Measurements from ENCODE around the gene ARHGAP31.
A peak's percentile ranks its signal among the peaks of the same experiment; 100 is the strongest.

Gene ARHGAP31, protein sequence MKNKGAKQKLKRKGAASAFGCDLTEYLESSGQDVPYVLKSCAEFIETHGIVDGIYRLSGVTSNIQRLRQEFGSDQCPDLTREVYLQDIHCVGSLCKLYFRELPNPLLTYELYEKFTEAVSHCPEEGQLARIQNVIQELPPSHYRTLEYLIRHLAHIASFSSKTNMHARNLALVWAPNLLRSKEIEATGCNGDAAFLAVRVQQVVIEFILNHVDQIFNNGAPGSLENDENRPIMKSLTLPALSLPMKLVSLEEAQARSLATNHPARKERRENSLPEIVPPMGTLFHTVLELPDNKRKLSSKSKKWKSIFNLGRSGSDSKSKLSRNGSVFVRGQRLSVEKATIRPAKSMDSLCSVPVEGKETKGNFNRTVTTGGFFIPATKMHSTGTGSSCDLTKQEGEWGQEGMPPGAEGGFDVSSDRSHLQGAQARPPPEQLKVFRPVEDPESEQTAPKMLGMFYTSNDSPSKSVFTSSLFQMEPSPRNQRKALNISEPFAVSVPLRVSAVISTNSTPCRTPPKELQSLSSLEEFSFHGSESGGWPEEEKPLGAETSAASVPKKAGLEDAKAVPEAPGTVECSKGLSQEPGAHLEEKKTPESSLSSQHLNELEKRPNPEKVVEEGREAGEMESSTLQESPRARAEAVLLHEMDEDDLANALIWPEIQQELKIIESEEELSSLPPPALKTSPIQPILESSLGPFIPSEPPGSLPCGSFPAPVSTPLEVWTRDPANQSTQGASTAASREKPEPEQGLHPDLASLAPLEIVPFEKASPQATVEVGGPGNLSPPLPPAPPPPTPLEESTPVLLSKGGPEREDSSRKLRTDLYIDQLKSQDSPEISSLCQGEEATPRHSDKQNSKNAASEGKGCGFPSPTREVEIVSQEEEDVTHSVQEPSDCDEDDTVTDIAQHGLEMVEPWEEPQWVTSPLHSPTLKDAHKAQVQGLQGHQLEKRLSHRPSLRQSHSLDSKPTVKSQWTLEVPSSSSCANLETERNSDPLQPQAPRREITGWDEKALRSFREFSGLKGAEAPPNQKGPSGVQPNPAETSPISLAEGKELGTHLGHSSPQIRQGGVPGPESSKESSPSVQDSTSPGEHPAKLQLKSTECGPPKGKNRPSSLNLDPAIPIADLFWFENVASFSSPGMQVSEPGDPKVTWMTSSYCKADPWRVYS (N-terminal part only)

DNA sequence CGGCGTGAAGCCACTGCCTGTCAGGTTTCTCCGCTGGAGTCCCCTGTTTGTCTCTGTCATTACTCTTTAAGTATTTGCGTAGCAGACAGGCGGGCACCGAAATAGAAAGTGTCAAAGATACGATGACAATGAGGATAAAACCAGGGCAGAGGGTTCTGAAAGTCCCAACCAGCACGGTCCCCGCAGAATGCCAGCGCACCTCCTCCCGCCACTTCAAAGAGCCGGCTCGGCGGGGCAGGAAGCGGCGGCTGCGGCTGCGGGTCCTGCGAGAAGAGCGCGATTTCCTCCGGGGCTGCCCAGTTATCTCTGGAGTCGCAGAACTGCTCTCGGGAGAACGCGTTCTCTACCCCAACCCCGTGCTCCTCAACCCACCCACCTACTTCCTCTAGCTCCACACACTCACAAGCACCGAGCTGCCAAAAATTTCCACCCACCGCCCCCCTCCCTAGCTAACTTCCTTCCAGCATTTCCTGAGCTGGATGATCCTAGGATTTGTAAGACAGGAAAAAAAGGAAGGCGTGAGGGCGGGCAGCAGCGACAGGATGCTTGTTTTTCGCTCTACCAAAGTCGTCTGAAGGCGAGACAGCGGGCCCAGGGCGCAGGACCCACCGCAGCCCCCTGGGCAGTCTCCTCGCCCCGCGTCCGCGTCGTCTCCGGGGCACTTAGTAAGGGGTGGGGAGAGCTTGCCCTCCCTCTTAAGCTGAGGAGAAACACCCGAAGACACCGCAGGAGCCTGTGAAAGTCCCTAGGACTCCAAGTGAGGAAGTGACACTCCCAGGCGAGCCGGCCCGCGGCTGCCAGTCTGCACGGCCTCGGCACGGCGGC, at the start of gene ARHGAP31:
ARHGAP31 (plus strand) TSS at position 513 of the 825 bp plus-strand sequence. CDS start 522 bp downstream, outside the sequence.
- ATAC-seq: peak; percentile 74
- TF ChIP-seq ARNTL (CRISPR knock-in tag; IDR thresholded peaks at IDR 0.05; ENCODE audit: borderline replicate concordance, low read depth) (no peak), BACH2 (CRISPR knock-in tag; IDR thresholded peaks at IDR 0.05; ENCODE audit: borderline replicate concordance) (no peak)
- TF ChIP-seq, protein P1, sequence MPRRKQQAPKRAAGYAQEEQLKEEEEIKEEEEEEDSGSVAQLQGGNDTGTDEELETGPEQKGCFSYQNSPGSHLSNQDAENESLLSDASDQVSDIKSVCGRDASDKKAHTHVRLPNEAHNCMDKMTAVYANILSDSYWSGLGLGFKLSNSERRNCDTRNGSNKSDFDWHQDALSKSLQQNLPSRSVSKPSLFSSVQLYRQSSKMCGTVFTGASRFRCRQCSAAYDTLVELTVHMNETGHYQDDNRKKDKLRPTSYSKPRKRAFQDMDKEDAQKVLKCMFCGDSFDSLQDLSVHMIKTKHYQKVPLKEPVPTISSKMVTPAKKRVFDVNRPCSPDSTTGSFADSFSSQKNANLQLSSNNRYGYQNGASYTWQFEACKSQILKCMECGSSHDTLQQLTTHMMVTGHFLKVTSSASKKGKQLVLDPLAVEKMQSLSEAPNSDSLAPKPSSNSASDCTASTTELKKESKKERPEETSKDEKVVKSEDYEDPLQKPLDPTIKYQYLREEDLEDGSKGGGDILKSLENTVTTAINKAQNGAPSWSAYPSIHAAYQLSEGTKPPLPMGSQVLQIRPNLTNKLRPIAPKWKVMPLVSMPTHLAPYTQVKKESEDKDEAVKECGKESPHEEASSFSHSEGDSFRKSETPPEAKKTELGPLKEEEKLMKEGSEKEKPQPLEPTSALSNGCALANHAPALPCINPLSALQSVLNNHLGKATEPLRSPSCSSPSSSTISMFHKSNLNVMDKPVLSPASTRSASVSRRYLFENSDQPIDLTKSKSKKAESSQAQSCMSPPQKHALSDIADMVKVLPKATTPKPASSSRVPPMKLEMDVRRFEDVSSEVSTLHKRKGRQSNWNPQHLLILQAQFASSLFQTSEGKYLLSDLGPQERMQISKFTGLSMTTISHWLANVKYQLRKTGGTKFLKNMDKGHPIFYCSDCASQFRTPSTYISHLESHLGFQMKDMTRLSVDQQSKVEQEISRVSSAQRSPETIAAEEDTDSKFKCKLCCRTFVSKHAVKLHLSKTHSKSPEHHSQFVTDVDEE (CRISPR knock-in tag; IDR thresholded peaks at IDR 0.05): 0 out of 2 replicates have a peak, but pooled peaks have one; percentile 19

DNA sequence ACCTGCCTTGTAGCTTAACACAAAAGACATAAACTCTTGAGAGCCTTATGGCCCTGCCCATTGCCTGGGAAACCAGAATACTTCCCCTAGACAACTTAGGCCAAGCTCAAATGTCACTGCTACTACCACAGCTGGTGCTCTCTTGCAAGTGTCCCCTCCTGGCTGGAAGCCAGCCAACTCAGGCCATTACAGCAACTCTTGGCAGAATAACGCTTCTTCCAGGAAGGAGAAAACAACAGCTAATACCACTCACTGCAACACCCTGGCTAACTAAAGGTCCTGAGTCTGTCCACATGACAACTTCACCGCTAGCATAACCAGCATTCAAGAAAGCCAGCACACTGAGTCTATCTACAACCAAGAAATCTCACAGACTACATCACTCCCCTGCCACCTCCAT, 48.4 kb upstream of the ARHGAP31 start:
- TF ChIP-seq RARB (CRISPR knock-in tag; IDR thresholded peaks at IDR 0.05) (no peak), SNAI2 (CRISPR knock-in tag; IDR thresholded peaks at IDR 0.05) (no peak), CSDC2 (CRISPR knock-in tag; IDR thresholded peaks at IDR 0.05) (no peak), TOX (CRISPR knock-in tag; IDR thresholded peaks at IDR 0.05; ENCODE audit: borderline replicate concordance) (no peak), ESRRG (CRISPR knock-in tag; IDR thresholded peaks at IDR 0.05) (no peak), ZFP30 (CRISPR knock-in tag; IDR thresholded peaks at IDR 0.05) (no peak)
- no peak for ATAC-seq

DNA sequence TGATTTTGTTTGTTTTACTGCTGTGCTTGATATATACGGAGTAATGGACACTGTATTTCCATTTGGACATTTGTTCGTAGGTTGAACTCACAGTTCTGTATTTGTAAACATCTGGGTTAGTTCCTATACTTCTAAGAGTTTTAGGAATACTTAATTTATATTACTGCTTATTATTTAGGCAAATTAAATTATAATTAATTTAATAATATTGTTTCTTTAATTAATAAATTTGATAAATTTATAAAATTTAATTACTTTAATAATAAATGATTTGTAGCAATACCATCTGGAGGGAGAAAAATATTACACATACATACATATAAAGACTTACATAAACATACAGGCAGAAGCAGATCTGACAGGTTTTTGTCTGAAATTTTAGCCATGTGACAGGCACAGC, 39.0 kb upstream of the ARHGAP31 start:
- no peak for ATAC-seq
- TF ChIP-seq, protein P2, sequence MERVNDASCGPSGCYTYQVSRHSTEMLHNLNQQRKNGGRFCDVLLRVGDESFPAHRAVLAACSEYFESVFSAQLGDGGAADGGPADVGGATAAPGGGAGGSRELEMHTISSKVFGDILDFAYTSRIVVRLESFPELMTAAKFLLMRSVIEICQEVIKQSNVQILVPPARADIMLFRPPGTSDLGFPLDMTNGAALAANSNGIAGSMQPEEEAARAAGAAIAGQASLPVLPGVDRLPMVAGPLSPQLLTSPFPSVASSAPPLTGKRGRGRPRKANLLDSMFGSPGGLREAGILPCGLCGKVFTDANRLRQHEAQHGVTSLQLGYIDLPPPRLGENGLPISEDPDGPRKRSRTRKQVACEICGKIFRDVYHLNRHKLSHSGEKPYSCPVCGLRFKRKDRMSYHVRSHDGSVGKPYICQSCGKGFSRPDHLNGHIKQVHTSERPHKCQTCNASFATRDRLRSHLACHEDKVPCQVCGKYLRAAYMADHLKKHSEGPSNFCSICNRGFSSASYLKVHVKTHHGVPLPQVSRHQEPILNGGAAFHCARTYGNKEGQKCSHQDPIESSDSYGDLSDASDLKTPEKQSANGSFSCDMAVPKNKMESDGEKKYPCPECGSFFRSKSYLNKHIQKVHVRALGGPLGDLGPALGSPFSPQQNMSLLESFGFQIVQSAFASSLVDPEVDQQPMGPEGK (CRISPR knock-in tag; IDR thresholded peaks at IDR 0.05; ENCODE audit: borderline replicate concordance): no peak
- TF ChIP-seq RARB (CRISPR knock-in tag; IDR thresholded peaks at IDR 0.05) (no peak), ZNF8 (CRISPR knock-in tag; IDR thresholded peaks at IDR 0.05) (no peak), OSR1 (CRISPR knock-in tag; IDR thresholded peaks at IDR 0.05) (no peak), ZNF565 (CRISPR knock-in tag; conservative IDR thresholded peaks at IDR 0.05; ENCODE audit: low read depth) (no peak), ZC3H10 (CRISPR knock-in tag; IDR thresholded peaks at IDR 0.05) (no peak), PPARA (CRISPR knock-in tag; IDR thresholded peaks at IDR 0.05; ENCODE audit: borderline replicate concordance) (no peak), ZNF70 (CRISPR knock-in tag; IDR thresholded peaks at IDR 0.05) (no peak), ESRRG (CRISPR knock-in tag; IDR thresholded peaks at IDR 0.05) (no peak), ZFP3 (CRISPR knock-in tag; IDR thresholded peaks at IDR 0.05) (no peak), BACH2 (CRISPR knock-in tag; IDR thresholded peaks at IDR 0.05; ENCODE audit: borderline replicate concordance) (no peak), CSDC2 (CRISPR knock-in tag; IDR thresholded peaks at IDR 0.05) (no peak), TCF4 (CRISPR knock-in tag; IDR thresholded peaks at IDR 0.05; ENCODE audit: borderline replicate concordance) (no peak), TOX (CRISPR knock-in tag; IDR thresholded peaks at IDR 0.05; ENCODE audit: borderline replicate concordance) (no peak)
- TF ChIP-seq, protein P3, sequence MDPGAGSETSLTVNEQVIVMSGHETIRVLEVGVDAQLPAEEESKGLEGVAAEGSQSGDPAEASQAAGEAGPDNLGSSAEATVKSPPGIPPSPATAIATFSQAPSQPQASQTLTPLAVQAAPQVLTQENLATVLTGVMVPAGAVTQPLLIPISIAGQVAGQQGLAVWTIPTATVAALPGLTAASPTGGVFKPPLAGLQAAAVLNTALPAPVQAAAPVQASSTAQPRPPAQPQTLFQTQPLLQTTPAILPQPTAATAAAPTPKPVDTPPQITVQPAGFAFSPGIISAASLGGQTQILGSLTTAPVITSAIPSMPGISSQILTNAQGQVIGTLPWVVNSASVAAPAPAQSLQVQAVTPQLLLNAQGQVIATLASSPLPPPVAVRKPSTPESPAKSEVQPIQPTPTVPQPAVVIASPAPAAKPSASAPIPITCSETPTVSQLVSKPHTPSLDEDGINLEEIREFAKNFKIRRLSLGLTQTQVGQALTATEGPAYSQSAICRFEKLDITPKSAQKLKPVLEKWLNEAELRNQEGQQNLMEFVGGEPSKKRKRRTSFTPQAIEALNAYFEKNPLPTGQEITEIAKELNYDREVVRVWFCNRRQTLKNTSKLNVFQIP (CRISPR knock-in tag; IDR thresholded peaks at IDR 0.05; ENCODE audit: borderline replicate concordance, low read depth): no peak
- TF ChIP-seq, protein P4, sequence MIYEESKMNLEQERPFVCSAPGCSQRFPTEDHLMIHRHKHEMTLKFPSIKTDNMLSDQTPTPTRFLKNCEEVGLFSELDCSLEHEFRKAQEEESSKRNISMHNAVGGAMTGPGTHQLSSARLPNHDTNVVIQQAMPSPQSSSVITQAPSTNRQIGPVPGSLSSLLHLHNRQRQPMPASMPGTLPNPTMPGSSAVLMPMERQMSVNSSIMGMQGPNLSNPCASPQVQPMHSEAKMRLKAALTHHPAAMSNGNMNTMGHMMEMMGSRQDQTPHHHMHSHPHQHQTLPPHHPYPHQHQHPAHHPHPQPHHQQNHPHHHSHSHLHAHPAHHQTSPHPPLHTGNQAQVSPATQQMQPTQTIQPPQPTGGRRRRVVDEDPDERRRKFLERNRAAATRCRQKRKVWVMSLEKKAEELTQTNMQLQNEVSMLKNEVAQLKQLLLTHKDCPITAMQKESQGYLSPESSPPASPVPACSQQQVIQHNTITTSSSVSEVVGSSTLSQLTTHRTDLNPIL (CRISPR knock-in tag; IDR thresholded peaks at IDR 0.05; ENCODE audit: low read depth): no peak
- TF ChIP-seq, protein P5, sequence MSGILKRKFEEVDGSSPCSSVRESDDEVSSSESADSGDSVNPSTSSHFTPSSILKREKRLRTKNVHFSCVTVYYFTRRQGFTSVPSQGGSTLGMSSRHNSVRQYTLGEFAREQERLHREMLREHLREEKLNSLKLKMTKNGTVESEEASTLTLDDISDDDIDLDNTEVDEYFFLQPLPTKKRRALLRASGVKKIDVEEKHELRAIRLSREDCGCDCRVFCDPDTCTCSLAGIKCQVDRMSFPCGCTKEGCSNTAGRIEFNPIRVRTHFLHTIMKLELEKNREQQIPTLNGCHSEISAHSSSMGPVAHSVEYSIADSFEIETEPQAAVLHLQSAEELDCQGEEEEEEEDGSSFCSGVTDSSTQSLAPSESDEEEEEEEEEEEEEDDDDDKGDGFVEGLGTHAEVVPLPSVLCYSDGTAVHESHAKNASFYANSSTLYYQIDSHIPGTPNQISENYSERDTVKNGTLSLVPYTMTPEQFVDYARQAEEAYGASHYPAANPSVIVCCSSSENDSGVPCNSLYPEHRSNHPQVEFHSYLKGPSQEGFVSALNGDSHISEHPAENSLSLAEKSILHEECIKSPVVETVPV (CRISPR knock-in tag; IDR thresholded peaks at IDR 0.05): no peak
- TF ChIP-seq, protein P1 (CRISPR knock-in tag; IDR thresholded peaks at IDR 0.05): no peak

Measured in SK-N-SH treated with all-trans-retinoic acid at 6 μM for 48 hours (cell line).